ENCODE data around the gene LRMDA.

LRMDA gene

DNA sequence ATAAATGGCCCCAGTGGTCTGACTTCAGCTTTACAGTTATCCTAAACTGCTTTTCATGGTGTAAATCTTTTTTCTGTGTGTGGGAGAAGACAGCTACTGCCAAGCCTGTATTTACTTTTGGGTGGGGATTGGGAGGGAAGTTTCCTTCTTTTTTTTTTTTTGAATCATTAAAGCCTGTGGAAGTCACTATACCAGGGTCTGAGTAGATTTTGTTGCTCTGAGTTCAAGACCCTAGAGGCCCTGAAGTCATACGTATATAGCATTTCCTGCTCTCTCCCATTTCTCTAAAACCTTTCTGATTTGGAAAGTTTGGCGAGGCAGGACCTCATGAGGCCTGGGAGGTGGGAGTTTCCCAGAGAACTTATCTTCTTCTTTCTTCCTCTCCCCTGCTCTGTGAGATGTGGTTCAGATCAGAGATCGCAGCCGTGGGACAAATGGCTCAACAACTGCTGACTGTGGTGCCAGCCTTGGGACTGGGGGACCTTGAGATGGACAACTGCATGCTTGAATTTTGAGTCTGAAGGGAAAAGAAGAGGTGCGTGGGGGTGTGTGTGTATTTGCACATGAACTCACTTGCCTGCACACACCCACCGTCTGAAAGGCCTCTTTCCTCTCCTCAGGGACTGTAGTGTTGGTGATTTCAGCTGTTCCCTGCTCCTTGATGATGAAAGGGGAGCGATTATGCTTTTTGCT, 18.1 kb downstream of the LRMDA start:
- Histone ChIP-seq H3K4me3 (ENCODE audit: low read depth, low read length) (no peak overlapping the region), H3K4me1 (ENCODE audit: control insufficient read depth, insufficient read depth, low read length, unreplicated experiment) (no peaks in the 10 kb centered on the region), H3K79me2 (ENCODE audit: control insufficient read depth, insufficient read depth, low read length, unreplicated experiment) (no peaks in the 10 kb centered on the region), H3K27me3 (ENCODE audit: insufficient read depth, low read length) (no peaks in the 10 kb centered on the region), H3K36me3 (ENCODE audit: insufficient read depth, low read length) (no peaks in the 10 kb centered on the region), H3K27ac (ENCODE audit: low read depth, low read length) (no peak overlapping the region), H2AFZ (ENCODE audit: low read length, unreplicated experiment) (no peak overlapping the region)

- Histone ChIP-seq H3K36me3 (ENCODE audit: insufficient read depth, low read length) (no peaks in the 10 kb centered on the region), H3K4me1 (ENCODE audit: control insufficient read depth, insufficient read depth, low read length, unreplicated experiment) (no peaks in the 10 kb centered on the region), H3K27ac (ENCODE audit: low read depth, low read length) (no peak overlapping the region), H3K4me3 (ENCODE audit: low read depth, low read length) (no peak overlapping the region), H3K27me3 (ENCODE audit: insufficient read depth, low read length) (no peaks in the 10 kb centered on the region), H3K79me2 (ENCODE audit: control insufficient read depth, insufficient read depth, low read length, unreplicated experiment) (no peaks in the 10 kb centered on the region), H2AFZ (ENCODE audit: low read length, unreplicated experiment) (no peak overlapping the region)
These were observed 18.6 kb downstream of the LRMDA start for GRCh38 chr10:75450075-75450445.

GRCh38 chr10:75450644-75451640, 19.5 kb downstream of the LRMDA start:
- H3K4me3 ChIP-seq (ENCODE audit: low read depth, low read length): no peak overlapping the region
- no peaks in the 10 kb centered on the region for H3K4me1 ChIP-seq (ENCODE audit: control insufficient read depth, insufficient read depth, low read length, unreplicated experiment)
- no peaks in the 10 kb centered on the region for H3K36me3 ChIP-seq (ENCODE audit: insufficient read depth, low read length)
- H3K79me2 ChIP-seq (ENCODE audit: control insufficient read depth, insufficient read depth, low read length, unreplicated experiment): no peaks in the 10 kb centered on the region
- no peak overlapping the region for H3K27ac ChIP-seq (ENCODE audit: low read depth, low read length)
- H2AFZ ChIP-seq (ENCODE audit: low read length, unreplicated experiment): no peak overlapping the region
- no peaks in the 10 kb centered on the region for H3K27me3 ChIP-seq (ENCODE audit: insufficient read depth, low read length)

- H3K4me3 ChIP-seq (ENCODE audit: low read depth, low read length): no peak overlapping the region
These were observed 20.4 kb downstream of the LRMDA start for GRCh38 chr10:75451831-75452230.

DNA sequence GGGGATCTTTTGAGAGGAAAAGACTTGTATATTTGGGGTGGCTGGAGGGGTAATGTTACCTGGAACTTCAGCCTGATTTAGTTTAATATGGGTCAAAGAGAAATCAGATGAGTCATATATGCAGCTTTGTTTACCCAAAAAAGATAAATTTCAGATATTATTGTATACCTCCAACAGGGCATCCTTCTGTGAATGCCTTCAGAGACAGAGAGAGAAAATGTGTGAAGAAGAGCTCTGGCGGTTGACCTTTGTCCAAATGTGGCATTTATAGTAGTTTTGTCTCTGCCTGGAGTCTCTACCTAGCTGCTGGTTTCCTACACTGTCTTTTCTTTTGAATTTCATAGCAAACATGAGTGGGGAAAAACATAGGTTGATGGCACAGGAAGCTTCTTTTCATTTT, 21.6 kb downstream of the LRMDA start:
- no peak overlapping the region for H3K4me3 ChIP-seq (ENCODE audit: low read depth, low read length)
- H3K27ac ChIP-seq (ENCODE audit: low read depth, low read length): no peak overlapping the region
- no peaks in the 10 kb centered on the region for H3K79me2 ChIP-seq (ENCODE audit: control insufficient read depth, insufficient read depth, low read length, unreplicated experiment)
- no peaks in the 10 kb centered on the region for H3K4me1 ChIP-seq (ENCODE audit: control insufficient read depth, insufficient read depth, low read length, unreplicated experiment)
- no peak overlapping the region for H2AFZ ChIP-seq (ENCODE audit: low read length, unreplicated experiment)
- H3K27me3 ChIP-seq (ENCODE audit: insufficient read depth, low read length): no peaks in the 10 kb centered on the region
- no peaks in the 10 kb centered on the region for H3K36me3 ChIP-seq (ENCODE audit: insufficient read depth, low read length)

More at GRCh38 chr10:75451831-75452230, 20.4 kb downstream of the LRMDA start:
- Histone ChIP-seq H2AFZ (ENCODE audit: low read length, unreplicated experiment) (no peak overlapping the region), H3K4me1 (ENCODE audit: control insufficient read depth, insufficient read depth, low read length, unreplicated experiment) (no peaks in the 10 kb centered on the region), H3K27me3 (ENCODE audit: insufficient read depth, low read length) (no peaks in the 10 kb centered on the region), H3K27ac (ENCODE audit: low read depth, low read length) (no peak overlapping the region), H3K36me3 (ENCODE audit: insufficient read depth, low read length) (no peaks in the 10 kb centered on the region), H3K79me2 (ENCODE audit: control insufficient read depth, insufficient read depth, low read length, unreplicated experiment) (no peaks in the 10 kb centered on the region)

DNA sequence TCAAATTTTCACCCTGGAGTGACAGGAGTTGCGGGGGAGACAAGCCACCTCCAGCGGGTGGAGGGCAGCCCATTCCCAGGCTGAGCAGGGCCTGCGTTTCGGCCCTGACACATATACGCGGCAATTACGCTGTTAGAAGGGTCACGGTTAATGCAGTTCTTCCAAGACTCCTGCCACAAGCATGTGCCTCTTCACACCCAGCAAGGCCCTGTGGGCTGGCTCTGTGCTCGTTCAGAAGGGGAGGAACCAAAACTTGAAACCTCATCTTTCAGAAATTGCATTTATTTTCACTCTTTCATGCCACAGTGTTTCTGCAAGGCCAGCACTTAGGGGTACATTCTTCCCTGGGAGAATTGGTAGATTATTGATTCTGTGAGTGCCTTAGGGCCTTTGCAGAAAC, 24.7 kb downstream of the LRMDA start:
- Histone ChIP-seq H3K79me2 (ENCODE audit: control insufficient read depth, insufficient read depth, low read length, unreplicated experiment) (no peaks in the 10 kb centered on the region), H3K4me3 (ENCODE audit: low read depth, low read length) (no peak overlapping the region), H2AFZ (ENCODE audit: low read length, unreplicated experiment) (no peak overlapping the region), H3K27ac (ENCODE audit: low read depth, low read length) (no peak overlapping the region), H3K36me3 (ENCODE audit: insufficient read depth, low read length) (no peaks in the 10 kb centered on the region), H3K27me3 (ENCODE audit: insufficient read depth, low read length) (no peaks in the 10 kb centered on the region), H3K4me1 (ENCODE audit: control insufficient read depth, insufficient read depth, low read length, unreplicated experiment) (no peaks in the 10 kb centered on the region)

DNA sequence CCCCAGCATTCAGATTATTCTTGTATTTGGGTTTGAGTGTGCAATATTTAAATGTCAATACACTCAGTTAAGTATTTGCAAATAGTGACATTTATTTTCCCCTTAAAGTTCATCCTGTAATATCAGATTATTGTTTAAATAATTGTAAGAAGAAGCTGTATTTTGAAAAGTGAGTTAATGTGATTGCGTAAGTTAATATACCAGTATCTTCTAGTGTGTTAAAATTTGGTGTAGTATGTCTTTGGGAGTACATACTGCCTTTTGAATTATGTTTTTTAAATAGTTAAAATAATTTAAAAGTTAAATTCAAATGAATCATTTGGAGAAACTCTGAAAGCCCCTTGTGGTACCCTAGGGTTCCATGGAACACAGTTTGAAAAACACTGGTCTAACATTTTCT, 28.6 kb downstream of the LRMDA start:
- H3K79me2 ChIP-seq (ENCODE audit: control insufficient read depth, insufficient read depth, low read length, unreplicated experiment): no peaks in the 10 kb centered on the region
- H3K36me3 ChIP-seq (ENCODE audit: insufficient read depth, low read length): no peaks in the 10 kb centered on the region
- no peak overlapping the region for H3K27ac ChIP-seq (ENCODE audit: low read depth, low read length)
- H3K4me3 ChIP-seq (ENCODE audit: low read depth, low read length): no peak overlapping the region
- no peak overlapping the region for H2AFZ ChIP-seq (ENCODE audit: low read length, unreplicated experiment)
- no peaks in the 10 kb centered on the region for H3K27me3 ChIP-seq (ENCODE audit: insufficient read depth, low read length)
- H3K4me1 ChIP-seq (ENCODE audit: control insufficient read depth, insufficient read depth, low read length, unreplicated experiment): no peaks in the 10 kb centered on the region

DNA sequence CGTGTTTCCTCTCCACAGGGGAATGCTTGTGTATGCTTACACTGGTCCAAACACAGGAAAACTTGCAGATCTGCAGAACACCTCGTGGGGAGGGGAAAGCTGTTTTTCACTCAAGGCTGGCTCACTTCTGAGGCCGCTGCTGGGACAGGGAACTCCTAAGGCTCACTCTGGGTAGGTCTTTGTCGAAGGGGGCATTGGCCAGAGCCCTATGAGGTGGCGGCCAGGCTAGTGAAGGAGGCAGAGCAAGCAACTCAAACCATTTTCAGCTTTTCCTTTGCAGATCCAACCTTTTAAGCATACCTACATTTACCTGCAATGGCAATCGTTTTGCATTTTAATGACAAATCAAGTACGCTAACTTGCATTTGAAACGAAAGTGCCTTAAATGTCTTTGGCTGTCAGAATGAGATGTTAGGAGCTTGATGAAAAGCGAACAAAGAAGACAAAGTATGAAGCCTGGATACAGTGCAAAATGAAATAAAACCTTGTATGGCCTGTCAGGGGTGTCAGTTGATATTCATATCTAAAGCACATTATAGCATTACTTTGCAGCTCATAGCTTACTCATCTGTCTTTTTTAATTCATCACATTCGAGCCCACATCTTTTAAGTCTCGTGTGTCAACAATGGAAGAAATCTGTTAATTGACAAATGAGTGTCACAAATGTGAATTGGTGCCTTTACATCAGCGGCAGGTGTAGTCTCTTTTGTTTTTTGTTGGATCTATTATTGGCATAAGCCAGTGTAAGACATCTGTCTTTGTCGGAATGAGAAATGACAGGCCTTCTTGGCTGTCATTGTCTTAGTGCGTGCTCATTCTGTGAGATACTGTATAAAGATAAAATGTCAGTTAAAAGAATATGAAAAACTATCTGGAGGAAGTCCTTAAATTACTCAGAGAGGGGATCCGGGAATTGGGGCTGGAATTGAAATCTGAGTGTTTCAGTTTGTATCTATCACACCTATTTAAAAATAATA, 30.5 kb downstream of the LRMDA start:
- H3K36me3 ChIP-seq (ENCODE audit: insufficient read depth, low read length): no peaks in the 10 kb centered on the region
- no peaks in the 10 kb centered on the region for H3K79me2 ChIP-seq (ENCODE audit: control insufficient read depth, insufficient read depth, low read length, unreplicated experiment)
- H3K27ac ChIP-seq (ENCODE audit: low read depth, low read length): no peak overlapping the region
- peaks cover 11% of the 10 kb centered on the region for H3K4me1 ChIP-seq (ENCODE audit: control insufficient read depth, insufficient read depth, low read length, unreplicated experiment)
- H2AFZ ChIP-seq (ENCODE audit: low read length, unreplicated experiment): no peak overlapping the region
- no peak overlapping the region for H3K4me3 ChIP-seq (ENCODE audit: low read depth, low read length)
- H3K27me3 ChIP-seq (ENCODE audit: insufficient read depth, low read length): no peaks in the 10 kb centered on the region

GRCh38 chr10:75462865-75463264, 31.4 kb downstream of the LRMDA start:
- no peak overlapping the region for H2AFZ ChIP-seq (ENCODE audit: low read length, unreplicated experiment)
- no peaks in the 10 kb centered on the region for H3K36me3 ChIP-seq (ENCODE audit: insufficient read depth, low read length)
- peaks cover 17% of the 10 kb centered on the region for H3K4me1 ChIP-seq (ENCODE audit: control insufficient read depth, insufficient read depth, low read length, unreplicated experiment)
- no peak overlapping the region for H3K4me3 ChIP-seq (ENCODE audit: low read depth, low read length)
- no peak overlapping the region for H3K27ac ChIP-seq (ENCODE audit: low read depth, low read length)
- no peaks in the 10 kb centered on the region for H3K27me3 ChIP-seq (ENCODE audit: insufficient read depth, low read length)
- H3K79me2 ChIP-seq (ENCODE audit: control insufficient read depth, insufficient read depth, low read length, unreplicated experiment): no peaks in the 10 kb centered on the region

Data from ACC112 (cell line).